ENCODE results near the gene GHDC.
A peak's percentile ranks its signal among the peaks of the same experiment; 100 is the strongest.

Gene GHDC

DNA sequence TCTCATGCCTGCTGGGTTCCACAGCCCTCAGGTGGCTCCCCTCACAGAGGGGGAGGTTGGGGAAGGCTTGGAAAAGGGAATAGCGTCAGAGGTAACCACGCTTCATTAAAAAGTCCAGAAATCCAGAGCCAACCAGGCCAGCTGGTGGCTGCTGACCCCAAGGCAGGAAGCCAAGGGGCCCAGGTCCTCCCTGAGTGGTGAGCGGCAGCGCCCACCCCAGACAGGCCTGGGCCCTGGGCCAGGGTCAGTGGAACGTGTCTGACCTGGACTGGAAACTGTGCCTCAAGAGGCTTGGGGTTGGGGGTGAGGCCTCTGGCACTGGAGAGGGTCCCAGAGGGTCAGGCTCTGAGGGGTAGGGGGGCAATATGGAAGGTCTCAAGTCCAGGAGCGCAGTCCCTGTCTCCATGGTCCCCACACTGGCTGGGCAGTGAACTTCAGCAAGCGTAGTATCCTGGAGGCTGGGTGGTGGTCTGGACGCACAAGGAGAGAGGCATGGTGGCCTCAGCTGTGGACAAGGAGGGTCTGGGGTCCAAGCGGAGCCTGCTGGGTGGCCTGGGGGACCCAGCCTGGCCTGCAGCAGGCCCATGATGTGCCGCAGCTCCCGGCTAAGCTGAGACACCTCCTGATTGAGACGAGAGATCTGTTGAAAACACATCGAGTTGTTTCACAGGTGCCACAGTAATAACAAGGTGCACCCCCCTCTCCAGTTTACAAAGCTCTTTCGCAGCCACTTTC is 34.3 kb downstream of the GHDC start:
- Histone ChIP-seq H2AFZ (ENCODE audit: low read length) (no peak overlapping the region), H3K27me3 (ENCODE audit: insufficient read depth, low read length) (no peaks in the 10 kb centered on the region), H4K20me1 (ENCODE audit: insufficient read depth, low read length) (no peaks in the 10 kb centered on the region), H3K9ac (ENCODE audit: low read length) (no peak overlapping the region), H3F3A (ENCODE audit: insufficient read depth, low read length) (no peaks in the 10 kb centered on the region), H3K36me3 (ENCODE audit: insufficient read depth, low read length) (no peaks in the 10 kb centered on the region), H3K79me2 (ENCODE audit: insufficient read depth, low read length) (no peaks in the 10 kb centered on the region), H3K4me1 (ENCODE audit: insufficient read depth, low read length, severe bottlenecking) (no peaks in the 10 kb centered on the region), H3K27ac (ENCODE audit: low read depth, low read length, poor library complexity, severe bottlenecking) (no peak overlapping the region), H3K9me3 (ENCODE audit: low read length) (no peaks in the 10 kb centered on the region), H3K4me3 (ENCODE audit: low read depth, low read length, poor library complexity, severe bottlenecking) (no peak overlapping the region), H3K4me2 (ENCODE audit: low read length) (no peak overlapping the region), H3K9me2 (ENCODE audit: low read depth, low read length) (no peaks in the 10 kb centered on the region)
- TF ChIP-seq, protein P1, sequence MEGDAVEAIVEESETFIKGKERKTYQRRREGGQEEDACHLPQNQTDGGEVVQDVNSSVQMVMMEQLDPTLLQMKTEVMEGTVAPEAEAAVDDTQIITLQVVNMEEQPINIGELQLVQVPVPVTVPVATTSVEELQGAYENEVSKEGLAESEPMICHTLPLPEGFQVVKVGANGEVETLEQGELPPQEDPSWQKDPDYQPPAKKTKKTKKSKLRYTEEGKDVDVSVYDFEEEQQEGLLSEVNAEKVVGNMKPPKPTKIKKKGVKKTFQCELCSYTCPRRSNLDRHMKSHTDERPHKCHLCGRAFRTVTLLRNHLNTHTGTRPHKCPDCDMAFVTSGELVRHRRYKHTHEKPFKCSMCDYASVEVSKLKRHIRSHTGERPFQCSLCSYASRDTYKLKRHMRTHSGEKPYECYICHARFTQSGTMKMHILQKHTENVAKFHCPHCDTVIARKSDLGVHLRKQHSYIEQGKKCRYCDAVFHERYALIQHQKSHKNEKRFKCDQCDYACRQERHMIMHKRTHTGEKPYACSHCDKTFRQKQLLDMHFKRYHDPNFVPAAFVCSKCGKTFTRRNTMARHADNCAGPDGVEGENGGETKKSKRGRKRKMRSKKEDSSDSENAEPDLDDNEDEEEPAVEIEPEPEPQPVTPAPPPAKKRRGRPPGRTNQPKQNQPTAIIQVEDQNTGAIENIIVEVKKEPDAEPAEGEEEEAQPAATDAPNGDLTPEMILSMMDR (IDR thresholded peaks at IDR 0.05; ENCODE audit: low read length) = no peak
- TF ChIP-seq EZH2 (IDR thresholded peaks at IDR 0.05; ENCODE audit: borderline replicate concordance, low read length) = no peak

- TF ChIP-seq, protein P1 (IDR thresholded peaks at IDR 0.05; ENCODE audit: low read length) = no peak
- no peak for TF ChIP-seq EZH2 (IDR thresholded peaks at IDR 0.05; ENCODE audit: borderline replicate concordance, low read length)
- peaks cover 9% of the 10 kb centered on the region; the same call in 1 of the 2 replicates for H3K36me3 ChIP-seq (ENCODE audit: insufficient read depth, low read length)
- H3K4me2 ChIP-seq (ENCODE audit: low read length) = no peak overlapping the region; the same call in 1 of the 2 replicates
- H3K79me2 ChIP-seq (ENCODE audit: insufficient read depth, low read length) = peaks cover 32% of the 10 kb centered on the region
- H3K27ac ChIP-seq (ENCODE audit: low read depth, low read length, poor library complexity, severe bottlenecking) = no peak overlapping the region
- peak overlapping the region; percentile 90 for H3K4me3 ChIP-seq (ENCODE audit: low read depth, low read length, poor library complexity, severe bottlenecking)
- peaks cover 28% of the 10 kb centered on the region for H3K4me1 ChIP-seq (ENCODE audit: insufficient read depth, low read length, severe bottlenecking)
- no peaks in the 10 kb centered on the region for H3K27me3 ChIP-seq (ENCODE audit: insufficient read depth, low read length)
- H3K9ac ChIP-seq (ENCODE audit: low read length) = no peak overlapping the region
- no peaks in the 10 kb centered on the region for H3K9me3 ChIP-seq (ENCODE audit: low read length)
- no peak overlapping the region for H2AFZ ChIP-seq (ENCODE audit: low read length)
- no peaks in the 10 kb centered on the region for H3K9me2 ChIP-seq (ENCODE audit: low read depth, low read length)
- H3F3A ChIP-seq (ENCODE audit: insufficient read depth, low read length) = no peaks in the 10 kb centered on the region
- no peaks in the 10 kb centered on the region for H4K20me1 ChIP-seq (ENCODE audit: insufficient read depth, low read length)
Measured at GRCh38 chr17:42155614-42156045, 38.7 kb downstream of the GHDC start.

DNA sequence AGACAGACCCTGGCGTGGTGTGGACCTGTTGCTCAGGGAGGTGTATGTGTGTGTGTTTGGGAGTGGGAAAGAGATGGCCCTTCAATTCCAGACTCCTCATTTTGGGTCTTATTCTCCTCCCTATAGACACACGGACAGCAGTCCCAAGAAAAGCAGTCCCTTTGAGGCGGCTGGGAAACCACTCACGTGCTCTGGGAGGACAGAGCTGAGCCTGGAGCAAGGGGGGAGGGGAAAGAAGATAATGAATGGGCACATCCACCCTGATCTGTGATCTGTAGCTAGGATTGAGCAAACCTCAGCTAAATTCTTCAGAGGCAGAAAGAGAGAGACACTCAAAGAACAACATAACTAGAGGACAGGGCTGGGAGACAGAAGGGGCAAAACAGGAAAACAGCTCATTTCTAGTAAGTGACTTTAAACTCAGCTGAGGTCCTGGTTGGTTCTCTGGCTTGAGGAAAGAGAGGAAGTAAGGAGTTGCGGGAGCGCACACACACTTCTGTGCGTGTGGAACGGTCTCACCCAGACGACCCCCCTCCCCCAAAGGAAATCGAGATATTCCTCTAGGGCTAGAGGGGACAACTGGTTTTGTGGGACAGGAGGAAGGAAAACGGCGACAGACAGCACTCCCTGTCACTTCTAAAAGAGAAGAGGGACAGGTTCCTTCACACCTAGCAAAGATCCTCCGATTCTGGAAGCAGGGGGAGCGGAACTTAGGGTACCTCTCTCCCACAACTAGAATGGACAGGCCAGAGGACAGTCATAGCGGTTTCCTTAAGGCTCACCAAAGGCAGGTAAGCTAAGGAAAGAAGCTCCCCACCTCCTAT is 40.2 kb downstream of the GHDC start:
- Histone ChIP-seq H3K9me3 (ENCODE audit: low read length) (no peaks in the 10 kb centered on the region), H4K20me1 (ENCODE audit: insufficient read depth, low read length) (no peaks in the 10 kb centered on the region), H3K4me3 (ENCODE audit: low read depth, low read length, poor library complexity, severe bottlenecking) (peak overlapping the region; percentile 90), H3K9ac (ENCODE audit: low read length) (peak overlapping the region; percentile 92), H3F3A (ENCODE audit: insufficient read depth, low read length) (no peaks in the 10 kb centered on the region), H3K9me2 (ENCODE audit: low read depth, low read length) (no peaks in the 10 kb centered on the region), H2AFZ (ENCODE audit: low read length) (no peak overlapping the region), H3K27me3 (ENCODE audit: insufficient read depth, low read length) (no peaks in the 10 kb centered on the region), H3K79me2 (ENCODE audit: insufficient read depth, low read length) (peaks cover 37% of the 10 kb centered on the region), H3K27ac (ENCODE audit: low read depth, low read length, poor library complexity, severe bottlenecking) (peak overlapping the region; percentile 19), H3K4me1 (ENCODE audit: insufficient read depth, low read length, severe bottlenecking) (peaks cover 28% of the 10 kb centered on the region), H3K4me2 (ENCODE audit: low read length) (peak overlapping the region; percentile 79), H3K36me3 (ENCODE audit: insufficient read depth, low read length) (peaks cover 14% of the 10 kb centered on the region; the same call in 1 of the 2 replicates)
- TF ChIP-seq, protein P1 (IDR thresholded peaks at IDR 0.05; ENCODE audit: low read length) = no peak
- no peak for TF ChIP-seq EZH2 (IDR thresholded peaks at IDR 0.05; ENCODE audit: borderline replicate concordance, low read length)

Measured in OCI-LY1 (cell line).